ENCODE measurements around the gene FSCN2. TPM values are rescaled to one million over a fixed set of nuclear protein-coding genes. Genes with fewer than 3 reads are reported as not detected.

Gene FSCN2
- total and polyA plus RNA-seq, 2 experiments from 2014 or later, result 0.13 to 1.6 TPM

GRCh38 chr17:81512562-81513371 is 15.4 kb upstream of the FSCN2 start, which contains the start of gene ACTG1:
TSS of gene ACTG1 (minus strand) at chr17:81512799. CDS start at chr17:81512354, 445 bp downstream.
- H3K36me3 Mint-ChIP-seq (ENCODE audit: low read depth), result peaks cover 46% of the 10 kb centered on the region
- H3K9me3 Mint-ChIP-seq, result peaks cover 38% of the 10 kb centered on the region
- peak; percentile 92 for DNase-seq (ENCODE audit: low spot score)
- peak; percentile 2; the same call in 2 of the 3 replicates for ATAC-seq
- peaks cover 36% of the 10 kb centered on the region for H3K36me3 ChIP-seq (ENCODE audit: insufficient read depth)
- H2AFZ ChIP-seq, result no peak within 1 kb of the TSS
- H3K4me3 ChIP-seq, result peak within 1 kb of the TSS; percentile 97
- H3K4me3 Mint-ChIP-seq, result peak within 1 kb of the TSS; percentile 98
- H3K4me2 ChIP-seq, result peak within 1 kb of the TSS; percentile 96
- H3K9me2 ChIP-seq (ENCODE audit: insufficient read depth), result no peaks in the 10 kb centered on the region
- peak within 1 kb of the TSS; percentile 91 for H3K27ac Mint-ChIP-seq
- H3K27me3 Mint-ChIP-seq (ENCODE audit: insufficient read depth, low read depth, poor library complexity), result peaks cover 66% of the 10 kb centered on the region
- H3K4me1 Mint-ChIP-seq, result peaks cover 28% of the 10 kb centered on the region
- H3K4me1 ChIP-seq (ENCODE audit: insufficient read depth), result peaks cover 20% of the 10 kb centered on the region
- H3K79me2 ChIP-seq (replicated peaks; ENCODE audit: insufficient read depth), result peaks cover 53% of the 10 kb centered on the region
- no peaks in the 10 kb centered on the region for H3K27me3 ChIP-seq (ENCODE audit: insufficient read depth)
- peaks cover 40% of the 10 kb centered on the region for H4K20me1 ChIP-seq (replicated peaks; ENCODE audit: insufficient read depth)
- peaks cover 51% of the 10 kb centered on the region for H3F3A ChIP-seq (replicated peaks; ENCODE audit: low read depth)
- no peak for TF ChIP-seq STAT1 (IDR thresholded peaks at IDR 0.05; ENCODE audit: unreplicated experiment)
- no peak for TF ChIP-seq REST (IDR thresholded peaks at IDR 0.05; ENCODE audit: unreplicated experiment)
- TF ChIP-seq POLR2AphosphoS5 (IDR thresholded peaks at IDR 0.05; ENCODE audit: low read depth), result peak; percentile 93
- peak; percentile 26; the same call in 1 of the 2 replicates for TF ChIP-seq ETS1 (IDR thresholded peaks at IDR 0.05)
- no peak for TF ChIP-seq ZNF114 (CRISPR knock-in tag; IDR thresholded peaks at IDR 0.05)
- TF ChIP-seq CTCF (conservative IDR thresholded peaks at IDR 0.05; ENCODE audit: low read depth in 2 of 2), result no peak
- TF ChIP-seq ZNF331 (CRISPR knock-in tag; IDR thresholded peaks at IDR 0.05; ENCODE audit: low read depth), result no peak
- H3K27ac ChIP-seq (ENCODE audit: low read depth), result peak within 1 kb of the TSS; percentile 94
